Bone marrow (tissue), 2 donors: ENCODE results near the gene RELA.
"Not testable (repeated sequence)": the region's sequence is repeated elsewhere in the genome, so short reads cannot be mapped to it uniquely, and the experiment has no call there.

Experiments used
- DNase-seq, 2 donors: peaks; one replicate each; lab custom pipeline; 2025; lab: John Stamatoyannopoulos, UW

RELA gene

DNA sequence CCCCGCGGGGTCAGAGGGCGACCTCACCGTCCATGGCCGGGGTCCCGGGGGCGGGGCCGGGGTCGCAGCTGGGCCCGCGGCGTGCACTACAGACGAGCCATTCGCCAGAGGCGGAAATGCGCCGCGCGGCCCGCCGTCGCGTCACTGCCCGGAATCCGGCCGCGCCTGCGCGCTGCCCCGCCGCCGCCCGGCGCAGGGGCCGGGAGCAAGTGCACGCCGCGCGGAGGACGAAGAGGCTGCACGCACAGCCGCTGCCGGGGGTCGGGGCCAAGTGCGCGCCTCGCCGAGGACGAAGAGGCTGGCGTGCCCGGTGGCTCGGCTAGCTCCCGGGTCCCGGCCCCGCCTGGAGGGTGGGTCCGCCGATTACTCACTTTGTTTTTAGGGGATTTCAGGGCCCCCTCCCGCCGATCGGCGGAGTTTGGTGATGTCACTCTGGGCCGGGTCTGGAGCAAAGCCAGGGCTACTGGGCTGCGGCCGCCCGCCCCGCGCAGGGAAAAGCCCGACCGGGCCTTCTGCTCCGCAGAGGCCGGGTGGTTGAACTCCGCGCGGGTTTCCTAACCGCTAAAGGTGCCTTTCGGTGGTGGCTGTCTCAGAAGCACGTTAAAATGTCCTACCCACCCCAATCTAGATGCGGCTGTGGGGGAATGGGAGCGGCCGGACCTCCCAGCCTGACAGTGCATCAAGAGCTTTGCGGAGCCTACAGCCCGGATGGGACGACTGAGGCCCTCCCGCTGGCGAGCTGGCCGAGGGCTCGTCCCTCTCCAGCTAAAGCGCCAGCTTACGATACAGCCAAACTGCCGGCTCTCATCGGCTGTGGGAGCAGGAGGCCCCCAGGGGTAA is at the start of gene RELA:
TSS of gene RELA (minus strand) at position 118 of the 840 bp plus-strand sequence. CDS start at position 34, 84 bp downstream.
- DNase-seq, result peak; percentile 85 to 91

DNA sequence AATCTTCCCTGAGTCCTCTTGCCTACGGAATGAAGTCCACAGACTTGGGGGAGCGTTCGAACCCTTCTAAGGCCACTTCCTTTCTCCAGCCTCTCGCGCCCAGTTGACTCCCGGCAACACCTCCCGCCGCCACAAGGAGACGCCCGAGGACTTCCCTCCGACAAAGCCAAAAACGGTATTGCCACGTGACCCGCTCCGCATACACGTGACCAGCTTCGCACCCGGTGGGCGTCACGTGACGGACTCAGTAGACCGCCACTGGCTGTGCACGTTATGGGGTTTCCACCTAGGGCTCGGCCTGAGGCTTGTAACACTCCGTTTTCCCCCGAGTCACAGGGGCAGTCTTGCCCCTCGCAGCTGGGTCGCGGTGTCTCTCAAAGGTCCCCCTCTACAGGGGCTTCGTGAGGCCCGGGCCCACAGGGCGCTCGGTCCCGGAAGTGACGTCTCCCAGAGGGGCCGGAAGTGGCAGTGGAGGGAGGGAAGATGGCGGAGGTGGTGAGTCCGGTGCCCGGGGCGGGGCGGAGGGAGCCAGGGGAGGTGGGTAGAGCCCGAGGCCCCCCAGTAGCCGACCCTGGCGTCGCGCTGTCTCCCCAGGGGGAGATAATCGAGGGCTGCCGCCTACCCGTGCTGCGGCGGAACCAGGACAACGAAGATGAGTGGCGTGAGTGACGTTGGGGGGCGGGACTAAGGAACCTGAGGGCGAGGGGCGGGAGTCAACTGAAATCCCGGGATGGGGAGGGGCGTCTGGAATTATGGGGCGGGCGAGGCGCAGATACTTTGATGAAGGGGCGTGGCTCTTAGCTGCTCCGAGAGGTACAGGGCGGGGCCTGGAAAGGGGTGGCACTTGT is 49.3 kb upstream of the RELA start, which contains the start of gene KAT5:
TSS of gene KAT5 (plus strand) at position 468 of the 848 bp plus-strand sequence. CDS start at position 484, 16 bp downstream.
- peak; percentile 90 to 100 for DNase-seq

DNA sequence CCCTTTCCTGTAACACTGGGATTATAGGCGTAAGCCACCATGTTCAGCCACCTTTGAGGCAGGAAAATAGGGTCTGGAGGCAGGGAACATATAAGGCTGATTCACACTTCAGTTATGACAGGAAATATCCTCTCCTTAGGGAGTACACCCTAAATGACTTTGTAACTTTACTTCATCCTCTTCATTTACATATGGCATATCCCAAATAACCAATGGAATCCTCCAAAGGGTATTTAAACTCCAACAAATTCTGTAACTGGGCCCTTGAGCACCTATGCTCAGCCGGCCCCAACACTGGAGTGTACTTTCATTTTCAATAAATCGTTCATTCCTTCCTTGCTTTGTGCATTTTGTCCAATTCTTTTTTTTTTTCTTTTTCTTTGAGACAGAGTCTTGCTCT is 47.7 kb upstream of the RELA start:
- DNase-seq, result no peak

DNA sequence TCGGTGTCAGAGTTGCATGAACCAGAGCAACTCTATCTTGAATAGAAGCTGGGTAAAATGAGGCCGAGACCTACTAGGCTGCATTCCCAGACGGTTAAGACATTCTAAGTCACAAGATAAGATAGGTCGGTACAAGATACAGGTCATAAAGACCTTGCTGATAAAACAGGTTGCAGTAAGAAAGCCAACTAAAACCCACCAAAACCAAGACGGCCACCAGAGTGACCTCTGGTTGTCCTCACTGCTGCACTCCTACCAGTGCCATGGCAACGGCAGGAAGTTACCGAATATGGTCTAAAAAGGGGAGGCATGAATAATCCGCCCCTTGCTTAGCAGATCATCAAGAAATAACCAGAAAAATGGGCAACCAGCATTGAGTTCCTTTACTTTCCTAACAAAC is 46.9 kb upstream of the RELA start:
- DNase-seq, result no peak

DNA sequence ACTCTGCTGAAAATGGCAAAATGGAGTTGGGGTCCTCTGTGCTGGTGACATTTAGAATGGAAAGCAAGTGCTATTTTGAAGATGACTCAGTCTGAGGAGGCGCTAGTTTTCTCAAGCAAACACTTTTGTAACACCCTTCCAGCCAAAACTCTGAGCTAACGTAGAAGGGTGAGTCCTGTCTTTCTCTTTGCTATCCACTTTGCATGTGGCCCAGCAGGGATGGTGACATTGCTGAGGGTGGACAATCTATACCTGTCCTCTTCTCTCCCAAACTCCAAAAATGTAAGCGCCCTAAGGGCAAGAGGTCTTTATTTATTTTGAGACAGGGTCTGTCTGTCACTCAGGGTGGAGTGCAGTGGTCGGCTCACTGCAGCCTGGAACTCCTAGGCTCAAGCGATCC is 45.7 kb upstream of the RELA start:
- no peak for DNase-seq

DNA sequence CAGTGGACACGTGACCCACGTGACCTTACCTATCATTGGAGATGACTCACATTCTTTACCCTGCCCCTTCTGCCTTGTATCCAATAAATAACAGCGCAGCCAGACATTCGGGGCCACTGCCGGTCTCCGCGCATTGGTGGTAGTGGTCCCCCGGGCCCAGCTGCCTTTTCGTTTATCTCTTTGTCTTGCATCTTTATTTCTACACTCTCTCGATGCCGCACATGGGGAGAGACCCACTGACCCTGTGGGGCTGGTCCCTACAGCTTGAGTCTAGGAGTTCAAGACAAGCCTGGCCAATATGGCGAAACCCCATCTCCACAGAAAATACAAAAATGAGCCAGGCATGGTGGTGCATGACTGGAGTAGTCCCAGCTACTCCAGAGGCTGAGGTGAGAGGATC is 44.3 kb upstream of the RELA start:
- not testable (repeated sequence) for DNase-seq

DNA sequence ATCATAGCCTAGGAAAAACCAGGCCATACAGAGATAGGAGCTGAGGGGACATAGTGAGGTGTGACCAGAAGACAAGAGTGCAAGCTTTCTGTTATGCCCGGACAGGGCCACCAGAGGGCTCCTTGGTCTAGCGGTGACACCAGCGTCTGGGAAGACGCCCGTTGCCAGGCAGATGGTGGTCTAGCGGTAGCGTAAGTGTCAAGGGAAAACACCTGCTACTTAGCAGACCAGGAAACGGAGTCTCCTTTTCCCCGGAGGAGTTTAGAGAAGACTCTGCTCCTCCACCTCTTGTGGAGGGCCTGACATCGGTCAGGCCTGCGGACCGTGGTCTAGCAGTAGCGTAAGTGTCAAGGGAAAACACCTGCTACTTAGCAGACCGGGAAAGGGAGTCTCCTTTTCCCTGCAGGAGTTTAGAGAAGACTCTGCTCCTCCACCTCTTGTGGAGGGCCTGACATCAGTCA is 43.6 kb upstream of the RELA start:
- peak in 1 of 2 donors; percentile 39 for DNase-seq

DNA sequence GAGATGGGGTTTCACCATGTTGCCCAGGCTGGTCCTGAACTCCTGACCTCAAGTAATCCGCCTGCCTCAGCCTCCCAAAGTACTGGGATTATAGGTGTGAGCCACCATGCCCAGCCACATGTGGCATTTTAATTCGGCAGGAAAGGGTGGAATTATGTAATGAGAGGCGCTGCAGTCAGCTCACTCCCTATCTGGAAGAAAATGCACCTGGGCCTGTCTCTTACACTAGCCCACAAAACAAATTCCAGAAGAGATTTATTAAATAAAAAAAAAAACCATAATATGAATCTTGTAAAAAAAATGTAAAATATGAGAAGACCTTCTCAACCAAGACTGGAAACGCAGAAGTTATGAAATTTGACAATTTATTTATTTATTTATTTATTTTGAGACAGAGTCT is 41.1 kb upstream of the RELA start:
- DNase-seq, result no peak

DNA sequence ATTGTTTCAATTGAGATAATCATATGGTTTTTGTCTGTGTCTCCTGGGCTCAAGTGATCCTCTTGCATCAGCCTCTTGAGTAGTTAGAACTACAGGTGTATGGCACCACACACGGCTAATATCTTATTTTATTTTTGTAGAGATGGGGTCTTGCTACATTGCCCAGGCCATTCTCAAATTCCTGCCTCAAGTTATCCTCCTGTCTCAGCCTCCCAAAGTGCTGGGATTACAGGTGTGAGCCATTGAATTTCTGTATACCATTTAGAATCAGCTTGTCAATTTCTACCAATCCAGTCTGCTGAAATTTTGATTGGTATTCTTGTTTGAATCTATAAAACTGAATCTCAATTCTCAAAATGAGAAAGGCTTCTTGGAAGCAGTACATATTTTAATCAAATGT is 39.0 kb upstream of the RELA start:
- no peak for DNase-seq

DNA sequence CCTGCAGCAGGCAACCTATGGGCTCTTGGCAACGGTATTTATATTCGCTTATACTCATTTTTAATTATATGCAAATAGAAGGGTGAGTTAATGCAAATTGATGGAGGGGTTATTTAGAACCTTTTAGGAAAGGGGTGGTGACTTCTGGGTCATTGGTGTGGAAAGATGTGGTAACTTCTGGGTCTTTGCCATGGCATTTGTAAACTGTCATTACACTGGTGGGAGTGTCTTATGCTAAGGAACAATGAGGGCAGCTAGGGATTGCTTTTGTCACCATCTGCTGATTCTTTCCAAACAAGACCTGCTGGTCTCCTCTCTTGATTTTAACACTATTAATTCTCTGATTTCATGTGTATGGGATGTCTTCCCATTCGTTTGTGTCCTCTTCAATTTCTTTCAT is 37.7 kb upstream of the RELA start:
- DNase-seq, result no peak

DNA sequence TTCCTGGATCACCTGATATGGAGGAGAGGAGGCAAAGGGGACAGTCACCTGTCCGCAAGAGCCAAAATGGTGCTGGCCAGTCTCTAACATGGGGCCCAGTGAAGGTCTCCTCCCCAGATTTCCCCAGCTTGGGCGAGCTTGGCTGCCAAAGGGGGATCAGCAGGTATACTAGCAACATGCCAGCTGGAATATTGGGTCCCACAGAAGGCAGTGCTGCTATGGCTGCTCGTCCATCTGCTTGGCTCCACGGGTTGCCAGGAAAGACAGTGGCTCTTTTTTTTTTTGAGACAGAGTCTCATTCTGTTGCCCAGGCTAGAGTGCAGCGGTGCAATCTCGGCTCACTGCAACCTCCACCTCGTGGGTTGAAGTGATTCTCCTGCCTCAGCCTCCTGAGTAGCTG is 36.6 kb upstream of the RELA start:
- no peak for DNase-seq

DNA sequence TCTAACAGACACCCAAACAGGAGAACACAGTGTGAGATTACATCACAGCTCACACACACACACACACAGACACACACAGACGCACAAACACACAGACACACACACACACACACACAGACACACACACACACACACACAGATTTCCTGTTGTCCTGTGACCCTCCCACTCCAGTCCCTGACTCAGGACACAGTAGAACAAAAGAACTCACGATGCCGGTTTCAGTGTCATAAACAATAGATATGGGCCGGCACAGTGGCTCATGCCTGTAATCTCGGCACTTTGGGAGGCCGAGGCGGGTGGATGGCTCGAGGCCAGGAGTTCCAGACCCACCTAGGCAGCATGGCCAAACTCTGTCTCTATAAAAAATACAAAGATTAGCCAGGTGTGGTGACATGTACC is 35.5 kb upstream of the RELA start:
- no peak for DNase-seq

DNA sequence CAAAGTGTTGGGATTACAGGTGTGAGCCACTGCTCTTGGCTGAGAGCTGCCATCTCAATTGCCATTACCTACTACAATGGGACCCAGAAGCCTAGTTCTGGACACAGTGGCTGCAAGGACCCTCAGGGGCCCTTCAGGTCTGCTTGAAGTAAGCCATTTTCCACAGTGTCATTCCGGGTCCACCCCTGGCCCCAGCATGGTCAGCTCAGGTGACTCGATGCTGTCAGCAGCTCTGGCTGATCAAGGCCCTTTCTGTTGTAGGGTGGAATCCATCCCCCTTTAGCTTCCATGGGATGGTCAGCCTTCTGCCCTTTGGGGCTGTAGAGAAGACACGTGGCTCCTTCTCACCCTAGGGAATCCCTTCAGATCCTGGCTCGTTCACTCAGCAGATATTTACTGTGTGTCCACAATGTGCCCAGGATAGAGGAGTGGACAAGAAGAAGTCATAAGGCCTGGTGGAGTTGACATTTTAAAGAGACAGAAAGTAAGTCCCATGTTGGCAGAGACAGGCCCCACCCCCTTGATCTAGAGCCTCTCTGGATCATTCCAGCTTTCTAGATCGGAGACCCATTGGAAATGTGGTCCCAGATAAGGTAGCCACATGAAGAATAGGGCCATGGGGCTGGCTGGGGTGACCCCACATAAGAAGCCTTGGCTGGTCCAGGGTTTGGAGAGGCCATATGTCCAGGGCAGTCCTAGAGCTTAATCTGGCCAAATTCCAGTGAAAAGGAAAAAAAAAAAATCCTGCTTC is 34.3 kb upstream of the RELA start:
- no peak for DNase-seq

DNA sequence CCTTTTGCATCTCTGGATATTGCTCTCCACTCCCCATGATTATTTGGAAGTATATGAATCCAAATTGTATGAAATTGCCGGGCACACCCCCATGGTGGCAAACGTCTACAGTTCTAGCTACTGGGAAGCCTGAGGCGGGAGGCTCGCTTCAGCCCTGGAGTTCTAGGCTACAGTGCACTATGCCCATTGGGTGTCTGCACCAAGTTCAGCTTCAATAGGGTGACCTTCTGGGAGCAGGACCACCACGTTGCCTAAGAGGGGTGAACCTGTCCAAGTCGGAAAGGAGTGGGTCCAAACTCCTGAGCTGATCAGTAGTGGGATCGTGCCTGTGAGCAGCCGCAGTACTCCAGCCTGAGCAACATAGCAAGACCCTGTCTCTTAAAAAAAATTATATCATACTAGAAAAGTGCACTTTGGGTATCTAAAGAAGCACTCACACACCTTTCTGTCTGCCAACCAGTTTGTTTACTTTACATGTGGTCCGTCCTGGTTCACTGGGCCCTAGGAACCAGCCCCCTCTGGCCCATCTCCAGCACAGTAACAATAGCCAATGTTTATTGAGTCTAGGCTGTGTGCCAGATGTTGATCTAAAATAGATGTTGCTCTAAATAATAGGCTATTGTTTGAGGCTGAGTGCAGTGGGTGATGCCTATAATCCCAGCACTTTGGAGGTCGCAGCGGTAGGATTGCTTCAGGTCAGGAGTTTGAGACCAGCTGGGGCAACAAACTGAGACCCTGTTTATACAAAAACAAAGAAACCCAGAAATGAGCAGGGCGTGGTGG is 32.9 kb upstream of the RELA start:
- DNase-seq, result no peak

DNA sequence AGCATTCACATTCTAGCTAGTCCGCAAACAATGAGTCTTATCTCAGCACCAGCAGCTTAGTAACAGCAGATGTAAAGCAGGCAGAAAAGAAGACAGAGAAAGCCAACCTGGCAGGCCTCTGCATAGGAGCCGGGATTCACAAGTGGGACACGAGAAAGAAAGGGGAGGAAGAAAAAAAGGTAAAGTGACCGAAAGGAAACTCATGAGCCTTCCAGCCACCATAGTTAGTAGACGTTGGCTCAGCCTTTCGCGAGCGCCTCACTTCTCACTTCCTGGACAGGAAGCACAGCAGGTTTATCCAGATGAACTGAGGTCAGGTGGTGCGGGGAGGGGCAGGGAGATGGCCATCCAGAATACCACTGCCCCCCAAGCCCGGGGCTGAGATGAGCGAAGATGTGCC is 29.7 kb upstream of the RELA start:
- no peak for DNase-seq

DNA sequence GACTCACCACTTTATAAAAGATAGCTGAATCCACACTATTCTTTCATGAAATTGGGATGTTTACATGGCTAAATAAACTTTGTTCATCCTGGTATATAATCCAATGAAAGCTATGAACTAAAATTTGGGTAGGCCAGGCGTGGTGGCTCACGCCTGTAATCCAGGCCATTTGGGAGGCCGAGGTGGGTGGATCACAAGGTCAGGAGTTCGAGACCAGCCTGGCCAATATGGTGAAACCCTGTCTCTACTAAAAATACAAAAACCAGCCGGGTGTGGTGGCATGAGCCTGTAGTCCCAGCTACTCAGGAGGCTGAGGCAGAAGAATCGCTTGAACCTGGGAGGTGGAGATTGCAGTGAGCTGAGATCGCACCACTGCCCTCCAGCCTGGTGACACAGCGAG is 29.1 kb upstream of the RELA start:
- DNase-seq, result not testable (repeated sequence)

DNA sequence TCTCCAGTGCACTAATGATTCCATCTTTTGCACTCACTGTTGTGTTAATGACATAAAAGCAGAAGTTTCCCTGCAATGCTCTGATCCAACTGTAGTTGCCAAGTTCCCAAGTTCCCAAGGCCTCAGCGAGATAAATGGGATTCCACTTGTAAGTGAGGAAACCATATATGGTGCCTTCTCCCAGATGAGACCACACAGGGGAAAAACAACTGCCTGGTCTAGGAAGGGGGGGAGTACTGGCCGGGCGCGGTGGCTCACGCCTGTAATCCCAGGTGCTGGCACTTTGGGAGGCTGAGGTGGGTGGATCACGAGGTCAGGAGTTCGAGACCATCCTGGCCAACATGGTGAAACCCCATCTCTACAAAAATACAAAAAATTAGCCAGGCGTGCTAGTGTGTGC is 23.3 kb upstream of the RELA start:
- no peak for DNase-seq

DNA sequence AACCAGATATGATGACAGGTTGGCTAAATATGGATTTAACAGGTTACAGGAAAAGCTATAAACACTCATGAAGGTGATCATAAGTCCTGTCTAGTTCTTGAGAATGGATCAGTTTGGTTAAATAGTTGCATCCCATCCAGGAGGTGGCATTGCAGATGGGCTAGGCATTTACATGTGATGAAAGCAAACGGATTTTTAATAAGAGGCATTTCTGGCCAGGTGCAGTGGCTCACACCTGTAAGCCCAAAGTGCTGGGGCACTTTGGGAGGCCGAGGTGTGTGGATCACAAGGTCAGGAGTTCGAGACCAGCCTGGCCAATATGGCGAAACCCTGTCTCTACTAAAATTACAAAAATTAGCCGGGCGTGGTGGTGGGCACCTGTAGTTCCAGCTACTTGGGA is 20.8 kb upstream of the RELA start:
- DNase-seq, result not testable (repeated sequence)

DNA sequence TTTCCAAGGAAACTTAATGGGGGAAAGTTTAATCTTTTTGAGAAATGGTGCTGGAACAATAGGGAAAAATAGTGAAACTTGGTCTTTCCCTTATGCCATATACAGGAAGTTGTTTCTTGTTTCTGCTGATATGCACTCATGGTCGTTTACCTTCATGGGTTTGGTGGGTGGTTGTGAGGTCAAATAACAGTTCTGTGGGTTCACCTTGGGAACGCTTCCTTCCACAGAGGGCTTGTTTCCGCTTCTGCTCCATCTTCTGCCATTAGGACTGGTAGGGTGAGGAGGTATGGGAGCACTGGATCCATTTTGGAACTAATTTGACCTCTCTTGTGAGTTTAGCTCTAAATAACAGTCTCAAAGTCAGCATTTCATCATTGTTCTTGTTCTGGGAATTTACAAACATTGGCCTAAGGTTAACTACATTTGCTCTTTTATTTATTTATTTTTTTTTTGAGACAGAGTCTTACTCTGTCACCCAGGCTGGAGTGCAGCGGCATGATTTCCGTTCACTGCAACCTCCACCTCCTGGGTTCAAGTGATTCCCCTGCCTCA is 17.6 kb upstream of the RELA start:
- no peak for DNase-seq

DNA sequence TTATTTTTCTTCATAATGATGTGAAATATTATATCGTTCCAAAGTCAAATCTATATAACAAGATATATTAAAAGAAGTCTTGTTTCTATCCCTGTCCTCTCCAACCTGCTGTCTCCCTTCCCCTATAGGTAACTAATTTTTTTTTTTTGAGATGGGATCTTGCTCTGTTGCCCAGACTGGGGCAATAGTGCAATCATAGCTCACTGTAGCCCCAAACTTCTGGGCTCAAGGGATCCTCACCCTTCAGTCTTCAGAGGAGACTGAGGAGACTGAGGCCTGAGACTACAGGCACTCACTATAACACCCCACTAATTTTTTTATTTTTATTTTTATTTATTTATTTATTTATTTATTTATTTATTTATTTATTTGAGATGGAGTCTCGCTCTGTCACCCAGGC is 10.3 kb upstream of the RELA start:
- no peak for DNase-seq
